NCI-H1436 (cell line): ENCODE results near the gene ZNF536.

Source experiments
- DNase-seq: peaks from one replicate; lab custom pipeline; 2025; lab: John Stamatoyannopoulos, UW

ZNF536 gene

DNA sequence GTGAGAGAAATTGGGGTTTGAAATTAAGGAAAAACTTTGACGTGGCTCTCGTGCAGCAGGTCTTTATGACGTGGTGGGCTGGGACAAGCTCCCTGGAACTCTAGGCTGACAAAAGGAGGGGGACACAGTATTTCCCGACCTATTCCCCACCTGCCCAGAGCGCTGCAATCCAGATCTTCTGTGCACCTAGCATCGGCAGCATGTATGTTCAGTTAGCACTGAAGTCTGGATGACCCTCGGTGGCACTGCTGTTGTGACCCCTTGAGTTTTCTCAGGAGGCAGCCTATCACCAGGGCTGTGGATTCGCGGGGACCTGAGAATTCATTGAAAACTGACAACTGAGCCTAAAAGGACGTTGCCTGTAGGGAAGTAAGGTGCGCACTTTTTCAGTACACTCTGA is 9.1 kb upstream of the ZNF536 start:
- DNase-seq: no peak

DNA sequence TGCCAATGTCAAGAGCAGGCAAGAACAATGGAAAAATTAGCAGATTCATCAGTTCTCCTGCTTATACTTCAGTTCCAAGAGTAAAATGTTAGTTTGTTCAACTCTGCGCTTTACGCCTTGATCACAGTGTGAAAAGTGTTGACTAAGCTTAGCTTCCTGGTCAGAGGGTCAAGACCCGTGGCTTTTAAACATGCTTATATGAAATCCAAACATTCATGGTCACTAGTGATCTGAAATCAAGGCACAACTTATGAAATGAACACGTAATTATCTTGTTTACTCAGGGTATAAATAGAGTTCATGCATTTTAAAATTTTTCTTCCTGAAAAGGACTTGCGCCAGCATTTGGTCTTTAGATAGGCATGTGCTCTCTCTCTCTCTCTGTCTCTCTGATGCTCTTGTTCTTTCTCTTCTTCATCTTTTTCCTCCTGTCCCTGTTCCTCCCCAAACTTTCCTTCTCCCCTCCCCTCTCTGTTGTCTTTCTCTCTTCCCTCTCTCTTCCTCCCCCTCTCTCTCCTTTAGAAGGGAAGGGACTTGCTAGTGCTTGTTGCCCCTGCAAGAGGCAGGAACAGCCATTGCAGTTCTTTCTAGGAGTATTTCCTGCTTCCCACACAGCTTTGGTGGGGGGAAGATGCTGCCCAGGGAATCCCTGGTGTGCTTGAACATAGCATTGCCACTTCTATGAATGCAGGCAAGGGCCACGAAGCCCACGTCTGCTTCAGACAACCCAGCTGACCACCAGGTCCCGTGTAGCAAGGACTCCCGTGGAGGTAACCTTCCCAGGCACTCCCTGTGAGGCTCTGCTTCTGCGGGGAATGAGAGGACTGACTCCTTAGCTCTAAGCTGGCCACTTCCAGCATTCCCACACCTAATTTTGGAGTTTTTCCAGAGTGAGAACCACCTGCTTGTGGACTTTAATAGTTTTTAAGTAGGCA is 7.1 kb upstream of the ZNF536 start:
- no peak for DNase-seq

DNA sequence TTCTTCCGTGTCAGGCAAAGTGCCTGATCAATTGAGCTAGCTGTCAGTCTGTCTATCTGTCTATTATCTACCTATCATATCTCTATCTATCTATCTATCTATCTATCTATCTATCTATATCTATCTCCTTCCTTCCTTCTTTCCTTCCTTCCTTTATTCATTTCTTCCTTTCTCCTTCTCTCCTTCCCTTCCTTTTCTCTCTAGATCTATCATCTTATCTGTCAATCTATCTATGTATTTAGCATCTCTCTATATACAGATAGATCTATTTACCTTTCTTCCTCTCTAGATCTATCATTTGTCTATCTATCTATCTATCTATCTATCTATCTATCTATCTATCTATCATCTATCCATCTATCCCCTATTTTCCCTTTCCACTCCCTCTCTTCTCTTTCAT is 5.9 kb upstream of the ZNF536 start:
- DNase-seq: no peak

DNA sequence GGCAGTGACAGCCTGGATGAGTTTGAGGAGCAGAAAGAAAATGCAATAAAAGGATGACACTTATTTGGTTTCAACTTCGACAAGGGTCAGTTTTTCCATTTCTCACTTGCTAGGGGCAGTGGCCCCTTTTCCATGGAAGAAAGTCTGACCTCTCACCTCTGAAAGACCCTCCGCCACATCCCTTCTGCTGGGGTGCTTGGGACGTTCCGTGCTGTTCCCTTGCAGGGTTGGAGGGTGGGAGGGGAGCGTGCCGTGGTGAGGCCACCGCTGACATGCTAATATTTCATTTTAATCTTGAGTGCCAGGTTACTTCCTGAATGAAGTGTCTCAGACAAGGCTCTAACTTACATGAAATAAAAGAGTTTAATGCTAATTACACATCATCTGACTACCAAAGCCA is 5.2 kb upstream of the ZNF536 start:
- no peak for DNase-seq

DNA sequence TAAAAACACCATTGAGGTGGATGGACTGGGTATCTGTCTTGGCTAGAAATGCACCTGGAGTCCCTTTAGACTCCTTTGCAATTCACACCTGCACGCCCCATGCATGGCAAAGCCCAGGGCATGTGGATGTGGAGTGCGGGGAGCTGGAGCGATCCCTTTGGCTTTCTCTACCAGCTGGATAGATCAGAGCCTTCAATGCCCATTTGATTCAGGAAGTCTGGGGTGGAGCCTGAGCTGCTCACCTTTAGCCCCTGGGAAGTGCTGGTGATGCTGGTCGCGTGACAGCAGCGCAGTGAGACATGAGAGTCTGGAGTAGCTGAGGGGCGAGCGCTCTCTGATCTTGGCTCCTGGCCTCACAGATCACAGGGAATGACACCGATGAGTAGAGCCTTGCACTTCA is 4.8 kb upstream of the ZNF536 start:
- DNase-seq: no peak

DNA sequence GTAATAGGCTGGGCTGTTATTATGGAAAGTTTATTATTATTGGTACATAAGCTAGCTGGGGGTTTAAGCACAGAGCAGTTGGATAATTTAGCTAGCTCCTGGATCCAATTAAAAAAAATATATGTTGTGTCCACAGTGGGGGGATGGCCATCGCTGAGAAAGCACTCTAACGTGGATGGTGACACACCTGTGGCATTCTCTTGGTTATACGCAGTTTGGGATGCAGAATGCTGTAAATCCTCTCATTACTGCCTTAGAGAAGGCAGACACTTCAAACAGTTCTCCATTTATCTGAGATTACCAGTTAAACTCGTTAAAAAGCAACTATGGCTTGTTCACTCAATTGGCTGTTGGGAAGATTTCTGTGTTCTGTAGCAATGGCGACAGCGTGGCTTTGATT is 2.4 kb upstream of the ZNF536 start:
- no peak for DNase-seq

DNA sequence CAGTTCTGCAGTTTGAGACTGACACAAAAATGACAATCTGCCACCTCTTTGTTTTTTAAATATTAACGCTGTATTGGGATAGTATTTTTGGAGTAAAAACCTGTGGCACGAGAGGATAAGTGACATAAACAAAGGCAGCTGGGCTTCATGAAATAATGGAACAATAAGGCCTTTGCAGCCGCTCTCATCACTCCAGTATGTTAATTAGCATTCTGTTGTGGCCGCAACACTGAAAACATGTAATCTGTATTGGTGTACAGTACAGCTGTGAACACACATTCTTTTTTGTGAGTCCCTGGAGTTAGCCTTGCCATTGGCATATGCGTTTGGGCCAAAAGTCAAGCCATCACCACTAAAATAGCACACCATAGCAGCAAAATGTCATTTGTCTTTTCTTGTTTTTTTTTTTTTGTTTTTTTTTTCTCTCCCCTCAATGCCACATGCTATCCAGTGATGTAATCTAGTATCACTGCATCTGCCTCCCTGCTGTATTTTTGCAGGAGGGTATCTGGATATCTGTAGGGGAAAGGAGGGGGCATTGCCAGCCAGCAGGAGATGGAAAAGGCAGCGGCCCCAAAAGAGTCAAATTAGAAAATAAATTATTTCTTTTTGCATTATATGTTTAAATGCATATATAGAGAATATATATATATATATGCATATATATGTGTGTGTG is 885 bp upstream of the ZNF536 start:
- DNase-seq: no peak

DNA sequence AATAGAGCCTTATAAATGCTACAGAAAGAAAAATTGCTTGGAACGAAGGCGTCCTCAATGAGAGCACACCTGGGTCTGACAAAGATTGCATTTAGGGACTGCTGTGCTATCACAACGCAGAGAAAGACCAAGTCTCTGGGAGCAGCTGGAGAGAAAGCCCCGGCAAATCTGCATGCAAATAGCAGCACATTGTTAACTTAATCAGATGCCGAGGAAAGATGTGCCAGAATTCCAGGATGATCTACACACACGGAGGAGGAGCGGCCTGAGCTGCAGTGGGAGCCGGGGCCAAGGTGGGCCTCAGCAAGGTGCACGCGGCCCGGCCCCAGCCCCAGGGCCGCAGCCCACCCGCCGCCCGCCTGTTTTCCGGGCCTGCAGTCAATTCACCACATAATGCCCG is 1.4 kb downstream of the ZNF536 start:
- no peak for DNase-seq

DNA sequence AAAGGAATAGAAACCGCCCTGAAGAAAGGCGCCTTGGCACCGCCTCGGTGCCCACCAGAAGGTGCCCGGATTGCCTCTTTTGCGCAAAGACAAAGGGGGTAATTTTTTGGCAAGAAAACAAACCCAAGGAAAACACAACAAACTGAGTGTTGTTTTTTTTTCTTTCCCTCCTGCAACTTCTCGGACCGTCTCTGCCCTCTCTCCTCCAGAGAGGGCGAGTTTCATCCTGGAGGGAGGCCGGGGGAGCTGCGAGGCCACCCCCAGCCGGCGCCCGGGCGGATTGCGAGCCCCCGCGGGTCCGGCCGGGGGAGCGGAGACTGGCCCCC is 2.3 kb downstream of the ZNF536 start:
- no peak for DNase-seq

DNA sequence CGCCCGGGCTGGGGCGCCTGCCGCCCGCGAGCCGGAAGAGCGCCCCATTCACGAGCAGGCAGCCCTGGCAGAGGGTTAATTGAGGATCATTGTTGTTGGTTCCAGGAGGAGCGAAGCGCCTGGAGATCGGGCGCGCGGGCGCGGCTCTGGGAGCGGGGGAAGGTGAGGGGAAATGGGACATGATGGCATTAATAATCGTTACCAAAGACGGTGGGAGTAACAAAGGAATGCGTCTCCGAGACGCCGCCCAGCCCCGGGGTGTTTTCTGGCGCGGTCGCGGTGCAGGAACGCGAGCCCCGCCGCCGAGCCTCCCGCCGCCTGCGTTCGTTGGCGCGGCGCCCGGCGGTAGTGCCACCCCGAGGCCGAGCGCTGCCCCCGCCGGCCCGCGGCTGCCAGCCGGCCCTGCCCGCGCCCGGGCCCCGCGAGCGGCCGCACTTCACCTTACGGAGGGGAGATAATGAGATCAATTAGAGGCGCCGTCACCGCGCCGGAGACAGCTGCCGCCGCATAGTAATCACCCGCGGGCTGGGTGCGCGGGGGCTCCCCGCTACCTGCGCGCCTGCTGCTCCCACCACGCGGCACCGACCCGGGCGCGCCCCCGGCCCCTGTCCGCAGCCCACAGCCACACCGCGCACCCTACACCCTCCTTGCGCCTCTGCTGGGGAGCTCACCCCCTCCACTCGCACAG is 2.8 kb downstream of the ZNF536 start:
- peak; percentile 19 for DNase-seq

DNA sequence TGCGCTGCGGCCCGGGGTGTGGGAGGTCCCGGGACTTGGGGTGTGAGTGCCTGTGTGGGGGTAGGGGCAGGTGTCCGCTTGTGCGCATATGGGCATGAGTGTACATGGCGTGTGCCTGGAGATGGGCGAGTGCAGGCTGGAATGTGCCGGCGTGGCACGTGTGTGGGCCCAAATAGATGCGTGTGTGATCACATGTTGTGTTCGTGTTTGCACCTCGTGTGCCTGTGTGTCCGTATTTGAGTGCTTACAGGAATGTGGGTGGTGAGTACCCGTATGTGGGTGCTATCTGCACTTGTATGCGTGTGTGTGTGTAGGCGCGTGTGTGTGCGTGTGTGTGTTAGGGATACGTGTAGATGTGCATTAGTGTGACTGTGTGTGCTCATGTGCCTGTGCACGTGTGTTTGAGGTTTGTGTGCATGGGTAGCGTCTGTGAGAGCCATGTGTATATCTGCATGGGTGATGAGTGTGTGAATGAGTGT is 3.4 kb downstream of the ZNF536 start:
- no peak for DNase-seq

DNA sequence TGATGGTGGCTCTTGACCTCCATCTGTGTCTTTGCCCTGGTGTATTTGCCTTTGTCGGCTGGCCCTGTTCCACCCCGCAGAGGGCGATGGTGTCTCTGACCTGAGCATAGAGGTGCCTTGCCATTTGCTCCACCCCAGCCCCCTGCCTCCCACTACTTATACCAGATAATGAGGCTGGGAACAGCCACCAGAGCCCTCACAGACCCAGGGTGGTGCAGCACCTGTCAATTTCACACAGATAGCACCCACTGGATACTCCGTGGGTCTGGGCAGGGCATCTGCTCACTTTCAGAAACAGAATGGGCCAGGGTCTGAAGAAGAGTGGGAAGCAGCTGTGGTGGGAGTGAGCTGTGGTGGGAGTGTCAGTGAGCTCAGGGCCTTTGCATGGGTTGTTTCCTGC is 4.1 kb downstream of the ZNF536 start:
- DNase-seq: no peak

DNA sequence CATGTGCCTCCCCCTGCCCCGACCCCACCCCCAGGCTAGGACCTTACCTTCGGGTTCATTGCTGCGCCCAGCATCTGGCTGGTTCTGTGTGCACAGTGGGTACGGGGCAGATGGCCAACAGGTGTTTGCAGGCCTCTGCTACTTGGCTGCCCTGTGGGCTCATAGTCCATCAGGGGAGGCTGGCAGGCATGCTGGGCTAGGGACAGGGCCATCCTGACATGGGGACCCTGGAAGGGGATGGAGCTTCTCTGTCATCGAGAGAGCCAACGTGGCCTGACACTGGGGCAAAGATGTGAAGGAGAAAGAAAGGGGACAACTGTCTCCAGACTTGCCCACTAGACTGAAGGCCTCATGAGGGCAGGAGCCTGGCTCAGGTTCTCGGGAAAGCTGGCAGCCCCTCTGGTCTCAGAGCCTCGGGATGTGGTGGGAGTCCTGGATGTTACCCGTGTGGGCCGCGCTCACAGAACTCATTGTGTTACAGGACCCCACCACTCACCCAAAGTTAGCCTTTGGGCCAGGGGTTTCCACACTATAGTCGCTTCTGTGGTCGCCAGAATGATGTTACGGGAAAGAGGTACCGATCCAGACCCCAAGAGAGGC is 4.7 kb downstream of the ZNF536 start:
- DNase-seq: no peak

DNA sequence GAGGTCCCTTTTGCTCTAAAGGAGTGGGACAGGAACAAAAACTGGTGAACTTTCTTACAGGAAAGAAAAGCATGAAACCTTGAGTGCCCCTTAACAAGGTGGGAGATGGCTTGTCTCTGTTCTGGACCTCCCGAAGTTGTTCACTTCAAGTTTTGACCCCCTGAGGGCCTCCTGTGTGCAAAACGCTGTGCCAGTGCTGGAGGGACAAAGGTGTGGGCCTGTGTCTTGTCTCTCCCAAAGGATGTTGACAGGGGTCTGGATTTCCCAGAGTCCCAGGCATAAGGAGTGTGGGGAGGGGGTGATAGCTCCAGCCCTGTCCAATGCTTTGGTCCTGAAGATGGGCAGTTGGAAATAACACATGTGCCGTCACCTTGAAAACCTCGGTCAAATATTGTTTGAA is 6.5 kb downstream of the ZNF536 start:
- no peak for DNase-seq

DNA sequence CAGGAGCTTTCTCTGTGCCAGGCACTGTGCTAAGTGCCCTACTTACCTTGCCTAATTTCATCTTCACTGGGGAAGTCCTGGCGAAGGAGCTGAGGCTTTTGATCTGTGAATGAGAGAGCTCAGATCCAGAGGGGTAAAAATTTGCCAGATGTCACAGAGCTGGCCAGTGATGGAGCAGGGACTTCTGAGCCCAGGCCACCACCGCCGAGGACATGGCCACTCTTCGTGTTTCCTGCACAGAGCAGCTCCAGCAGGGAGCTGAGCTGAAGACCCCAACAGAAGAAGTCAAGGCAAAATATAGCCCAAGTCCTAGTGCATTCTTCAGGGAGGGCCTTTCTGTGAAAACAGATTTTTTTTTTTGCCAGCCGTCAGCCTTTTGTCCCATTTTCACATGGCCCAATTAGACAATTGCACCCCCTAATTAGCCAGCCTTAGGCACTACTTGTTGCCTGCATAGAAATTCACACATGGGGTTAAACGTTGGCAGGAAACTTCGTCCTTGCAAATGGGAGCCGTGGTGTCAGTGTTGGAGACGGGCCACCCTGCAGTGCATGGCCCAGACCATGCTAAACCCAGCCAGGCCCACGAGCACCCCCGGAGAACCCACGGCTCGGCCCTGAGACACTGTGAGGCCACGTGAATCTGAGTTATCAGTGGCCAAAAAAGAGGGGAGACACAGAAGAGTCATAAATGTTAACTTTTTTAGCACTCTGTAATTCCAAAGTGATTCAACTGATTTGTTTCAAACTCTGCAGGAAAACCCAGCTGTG is 7.8 kb downstream of the ZNF536 start:
- no peak for DNase-seq

DNA sequence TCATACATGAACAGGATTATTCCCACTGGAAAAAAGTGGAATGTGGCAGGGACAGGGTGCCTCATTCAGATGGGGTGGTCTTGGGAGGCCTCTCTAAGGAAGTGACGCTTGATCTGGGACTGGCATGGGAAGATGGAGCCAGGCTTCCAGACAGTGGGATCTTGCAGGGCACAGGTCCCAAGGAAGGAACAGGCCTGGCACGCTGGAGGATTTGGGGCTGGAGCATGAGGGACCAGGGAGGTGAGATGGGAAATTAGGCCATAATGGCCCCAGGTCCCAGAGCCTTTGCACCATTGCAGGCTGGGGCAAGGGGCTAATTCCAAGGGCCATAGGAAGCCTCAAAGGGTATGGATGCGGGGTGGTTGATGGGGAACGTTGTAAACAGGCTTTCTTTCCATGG is 9.2 kb downstream of the ZNF536 start:
- no peak for DNase-seq

DNA sequence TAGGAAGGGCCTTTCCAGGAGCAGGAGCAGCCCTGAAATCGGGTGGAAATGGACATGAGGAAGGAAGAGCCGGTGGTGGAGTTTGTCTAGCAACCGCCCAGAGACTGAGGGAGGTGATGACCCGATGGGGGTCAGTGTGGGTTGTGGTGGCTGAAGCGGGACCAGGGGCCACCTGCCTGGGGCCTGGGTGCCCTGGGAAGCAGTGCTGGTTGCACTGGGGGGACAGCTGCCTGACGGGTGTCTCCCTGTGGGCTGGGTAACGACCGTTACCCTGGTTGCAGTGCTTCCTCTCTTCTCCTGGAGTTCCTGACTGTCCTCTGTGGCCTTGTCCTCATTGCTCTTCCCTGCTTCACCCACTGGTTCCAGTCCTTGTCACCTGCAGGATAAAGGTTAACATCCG is 13.0 kb downstream of the ZNF536 start:
- DNase-seq: no peak

DNA sequence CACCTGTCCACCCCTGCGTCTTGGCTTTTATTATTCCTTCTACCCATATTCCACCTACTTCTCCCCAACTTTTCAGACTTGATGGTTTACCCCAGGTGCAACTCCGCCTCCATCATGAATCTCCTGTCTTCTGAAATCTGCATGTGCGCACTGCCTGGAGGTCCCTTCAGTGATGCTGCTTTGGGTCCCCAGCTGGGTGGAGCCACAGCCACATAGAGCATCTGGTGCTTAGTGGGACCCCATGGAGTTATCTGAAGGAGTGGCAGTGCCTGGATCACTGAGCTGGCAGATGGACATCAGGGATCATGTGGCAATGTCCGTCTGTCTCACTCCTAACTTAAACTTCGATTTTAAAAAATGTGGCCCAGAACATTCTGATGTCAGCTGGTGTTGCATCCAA is 13.5 kb downstream of the ZNF536 start:
- DNase-seq: no peak

DNA sequence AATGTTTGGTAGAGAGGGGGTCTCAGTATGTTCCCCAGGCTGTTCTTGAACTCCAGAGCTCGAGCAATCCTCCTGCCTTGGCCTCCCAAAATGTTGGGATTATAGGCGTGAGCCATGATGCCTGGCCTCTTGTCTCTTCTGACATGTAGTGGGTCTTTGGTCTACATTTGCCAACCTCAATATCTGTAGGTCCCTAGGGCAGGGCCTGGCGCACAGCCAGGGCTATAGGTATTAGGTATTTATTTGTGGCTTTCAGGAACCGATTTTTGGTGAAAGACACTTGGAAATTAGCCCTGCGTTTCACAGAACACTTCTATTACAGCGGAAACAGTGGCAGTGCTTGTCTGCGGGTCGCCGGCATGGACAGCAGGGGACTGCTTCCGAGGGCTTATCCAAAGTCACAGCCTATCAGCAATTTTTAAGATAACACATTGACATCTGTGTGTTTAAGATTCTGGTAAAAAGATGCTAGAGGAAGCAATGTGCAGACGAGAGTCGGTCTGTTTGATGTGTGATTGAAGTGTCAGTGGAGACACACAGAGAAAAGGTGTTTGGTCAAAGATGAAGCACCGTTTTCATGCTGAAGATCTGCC is 14.5 kb downstream of the ZNF536 start:
- DNase-seq: no peak

DNA sequence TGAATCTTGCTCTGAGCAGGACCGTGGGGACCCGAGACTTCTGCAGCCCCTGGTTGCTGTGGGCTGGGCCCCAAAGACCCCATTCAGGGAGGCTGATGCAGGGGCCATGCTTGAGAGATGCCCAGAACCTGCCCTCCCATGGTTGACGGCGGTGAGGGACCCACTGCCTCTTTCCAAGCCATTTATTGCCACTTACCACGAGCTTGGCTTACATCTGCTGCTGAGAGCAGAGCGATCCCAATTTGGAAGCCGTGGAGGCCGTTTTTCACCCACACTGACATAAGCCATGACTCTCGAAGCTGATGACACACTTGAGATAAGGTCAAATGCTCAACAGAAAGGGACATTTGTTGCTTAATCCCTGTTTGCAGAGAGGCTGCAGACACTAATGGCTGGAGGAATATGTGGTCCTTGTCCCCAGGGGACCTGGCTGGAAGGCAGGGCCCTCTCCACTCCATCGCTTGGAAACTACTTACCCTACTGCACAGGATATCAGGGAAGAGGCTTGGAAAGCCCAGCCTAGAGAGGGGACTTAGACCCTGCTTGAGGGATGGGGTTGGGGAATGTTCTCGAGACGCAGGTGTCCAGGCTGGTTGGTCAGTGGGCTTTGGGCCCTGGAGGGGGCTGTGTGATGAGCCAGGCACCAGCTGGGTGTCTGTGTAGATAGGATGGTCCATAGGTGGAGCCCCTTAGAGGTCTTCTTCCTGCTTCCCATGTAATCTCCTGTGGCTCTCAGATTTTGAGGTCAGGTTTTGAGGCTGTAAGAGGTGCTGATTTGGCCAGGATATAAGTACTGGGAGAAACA is 15.3 kb downstream of the ZNF536 start:
- DNase-seq: no peak

DNA sequence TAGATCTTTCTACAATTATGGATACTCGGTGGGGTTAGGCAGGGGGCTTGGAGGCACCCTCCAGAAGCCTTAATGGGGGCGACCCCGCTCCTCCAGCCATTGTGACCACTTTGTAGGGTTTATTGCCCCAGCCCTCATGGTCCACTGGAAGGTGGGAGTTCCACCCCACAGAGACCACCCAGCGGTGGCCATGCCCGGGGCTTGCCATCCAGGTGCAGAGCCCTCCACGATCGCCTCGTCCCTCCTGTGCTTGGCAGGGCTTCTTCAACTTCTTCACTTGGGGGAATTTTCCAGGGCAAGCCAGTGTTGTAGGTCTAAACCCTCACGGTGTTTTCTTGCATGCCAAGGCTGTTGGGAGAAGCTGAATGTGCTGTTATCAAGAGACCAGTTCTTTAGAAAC is 16.1 kb downstream of the ZNF536 start:
- no peak for DNase-seq
